GM04503 (cell line): ENCODE data around the gene GLDC.
A peak's percentile ranks its signal among the peaks of the same experiment; 100 is the strongest.

Experiments used
- DNase-seq: peaks from one replicate; pipeline ENCODE4 v3.0.0-alpha.2; 2012; ENCODE audit warnings: low read depth

The GLDC gene

GRCh38 chr9:6501526-6502210 is 143.9 kb downstream of the GLDC start:
- no peak for DNase-seq

- DNase-seq, result peak; percentile 3
Measured at GRCh38 chr9:6498982-6499381, 146.5 kb downstream of the GLDC start.

DNA sequence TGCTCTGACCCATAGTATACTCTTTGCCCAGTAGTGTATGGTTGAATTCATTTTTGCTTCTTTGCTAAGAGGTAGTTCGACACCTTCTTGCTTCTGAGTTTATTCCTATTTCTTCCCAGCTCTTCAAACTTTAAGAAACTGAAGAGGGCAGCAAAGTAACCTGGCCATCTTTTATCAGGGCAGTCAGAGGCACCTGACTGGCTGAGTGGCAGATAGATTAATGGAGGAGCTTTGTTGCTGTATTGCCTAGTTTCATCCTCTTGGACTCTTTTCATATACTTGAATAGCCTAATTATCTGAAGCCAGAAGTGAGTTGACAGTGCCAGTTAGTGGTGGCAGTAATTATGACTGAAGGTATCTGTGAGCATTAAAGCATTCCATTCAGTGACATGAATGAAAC is 150.1 kb downstream of the GLDC start:
- no peak for DNase-seq

DNA sequence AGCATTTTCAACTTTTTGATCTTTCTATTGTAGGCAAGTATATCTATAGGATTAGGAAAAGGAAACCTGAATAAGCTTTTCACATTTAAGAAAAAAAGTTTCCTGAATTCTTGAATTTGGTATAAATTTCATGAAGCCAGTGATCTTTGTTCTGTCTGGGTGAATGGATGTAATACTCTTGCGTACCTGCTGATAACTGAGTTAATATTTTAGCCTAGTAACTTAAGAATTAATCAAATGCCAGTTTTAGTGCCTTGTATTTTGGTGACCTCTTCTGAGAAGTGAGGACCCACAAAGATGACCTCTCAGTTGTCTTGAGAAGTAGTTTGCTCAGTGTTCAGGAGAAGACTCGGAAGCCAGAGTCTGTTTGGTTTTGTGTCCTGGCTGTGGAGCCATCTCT is 154.7 kb downstream of the GLDC start:
- no peak for DNase-seq

- DNase-seq, result no peak
Measured at GRCh38 chr9:6489099-6489498, 156.4 kb downstream of the GLDC start.

GRCh38 chr9:6488395-6488794 is 157.1 kb downstream of the GLDC start:
- DNase-seq, result no peak

GRCh38 chr9:6484210-6484609 is 161.3 kb downstream of the GLDC start:
- DNase-seq, result no peak
